MCF 10A (cell line): Measurements from ENCODE around the gene OLFML2A. TPM values are rescaled to one million over a fixed set of nuclear protein-coding genes. Genes with fewer than 3 reads are reported as not detected.

Experiments used
- BruUV-seq: library from RNA; stranded (reverse); fragments of 400-500 nt; replicated peaks from 2 replicates; lab custom pipeline; 2021; lab: Mats Ljungman, UMichigan
- CTCF ChIA-PET: fragments of 300-600 bp; sonication (Branson Sonifier 250); formaldehyde crosslinking; extraction: SDS; loops from one replicate; lab custom pipeline; 2021; ENCODE audit warnings: antibody characterized with exemption, inconsistent platforms; lab: Yijun Ruan, JAX
- POLR2A ChIA-PET: fragments of 300-600, 350-650 bp; sonication (Branson Sonifier 250); formaldehyde crosslinking; extraction: SDS; loops from one replicate; lab custom pipeline; 2020; ENCODE audit warnings: antibody characterized with exemption, inconsistent platforms; lab: Yijun Ruan, JAX
- DNase-seq: peaks from one replicate; pipeline ENCODE4 v3.0.0-alpha.2; 2018; ENCODE audit not compliant: unreplicated experiment
- H3K27ac Mint-ChIP-seq: one replicate; pipeline ENCODE4 v1.8.0; 2022; ENCODE audit warnings: mild to moderate bottlenecking, low read depth, mixed read lengths; ENCODE audit not compliant: unreplicated experiment
- H3K27me3 Mint-ChIP-seq: one replicate; pipeline ENCODE4 v1.8.0; 2022; ENCODE audit warnings: mixed read lengths; ENCODE audit not compliant: insufficient read depth, unreplicated experiment
- H3K36me3 Mint-ChIP-seq: one replicate; pipeline ENCODE4 v1.8.0; 2022; ENCODE audit warnings: mild to moderate bottlenecking, moderate library complexity, mixed read lengths; ENCODE audit not compliant: insufficient read depth, unreplicated experiment
- H3K4me1 Mint-ChIP-seq: one replicate; pipeline ENCODE4 v1.8.0; 2022; ENCODE audit warnings: mixed read lengths; ENCODE audit not compliant: insufficient read depth, unreplicated experiment
- H3K4me3 Mint-ChIP-seq: one replicate; pipeline ENCODE4 v1.8.0; 2022; ENCODE audit warnings: mild to moderate bottlenecking, moderate library complexity, mixed read lengths; ENCODE audit not compliant: unreplicated experiment
- H3K9me3 Mint-ChIP-seq: one replicate; pipeline ENCODE4 v1.8.0; 2022; ENCODE audit warnings: mixed read lengths; ENCODE audit not compliant: unreplicated experiment
- CTCF ChIP-seq: fragments of 200-600 bp; IDR thresholded peaks from one replicate; pipeline ENCODE4 v1.8.0; 2022; ENCODE audit warnings: antibody characterized with exemption, mild to moderate bottlenecking; ENCODE audit not compliant: unreplicated experiment
- intact Hi-C: fragments of 100-400 bp; cut with micrococcal nuclease; formaldehyde crosslinking; loops from 2 replicates; pipeline ENCODE4 v1.14.1; 2022
- total RNA-seq: library from RNA; stranded (reverse); gene quantifications from 2 replicates; pipeline ENCODE4 v1.2.3, GENCODE V29; 2022

Gene OLFML2A
- total RNA-seq, 1 experiment from 2014 or later = 0.21 TPM

- H3K4me1 Mint-ChIP-seq = peaks cover 5% of the 10 kb centered on the region
- no peaks in the 10 kb centered on the region for H3K36me3 Mint-ChIP-seq
- intact Hi-C loops = no loop called here
- no peak for DNase-seq
- no peak for TF ChIP-seq CTCF
- no peak overlapping the region for H3K4me3 Mint-ChIP-seq
- H3K27ac Mint-ChIP-seq = no peak overlapping the region
- no peaks in the 10 kb centered on the region for H3K9me3 Mint-ChIP-seq
- no TSS peak for BruUV-seq
- ChIA-PET POLR2A (interaction anchor here (0.6 to 2.1 kb wide), 2 partner anchors 55 to 486 kb away, joined by 3 to 5 read pairs; no protein-coding TSS in a partner anchor), CTCF (interaction anchor here (0.6 to 6.7 kb wide), 9 partner anchors 12 to 245 kb away, joined by 3 to 64 read pairs (median 5); partner anchors contain the start of gene WDR38)
- H3K27me3 Mint-ChIP-seq = no peaks in the 10 kb centered on the region
Measured at GRCh38 chr9:124797343-124798103, 20.6 kb downstream of the OLFML2A start.

- intact Hi-C loops = no loop called here
- no peaks in the 10 kb centered on the region for H3K9me3 Mint-ChIP-seq
Measured at GRCh38 chr9:124799274-124800006, 22.5 kb downstream of the OLFML2A start.

GRCh38 chr9:124800306-124801259, 23.6 kb downstream of the OLFML2A start:
- Mint-ChIP-seq H3K27ac (no peak overlapping the region), H3K27me3 (no peaks in the 10 kb centered on the region), H3K36me3 (no peaks in the 10 kb centered on the region), H3K9me3 (no peaks in the 10 kb centered on the region), H3K4me1 (no peaks in the 10 kb centered on the region), H3K4me3 (no peak overlapping the region)
- ChIA-PET CTCF (interaction anchor here (1.2 to 2.3 kb wide), 7 partner anchors 18 to 56 kb away, joined by 3 to 29 read pairs (median 4); partner anchors contain the start of genes OLFML2A and WDR38), POLR2A (interaction anchor here (1.1 kb wide), 1 partner anchor 14 kb away, joined by 3 read pairs; no protein-coding TSS in a partner anchor)
- peak; percentile 45 for DNase-seq
- BruUV-seq = no TSS peak
- no peak for TF ChIP-seq CTCF
- intact Hi-C loops = no loop called here

More at GRCh38 chr9:124799274-124800006, 22.5 kb downstream of the OLFML2A start:
- Mint-ChIP-seq H3K27me3 (no peaks in the 10 kb centered on the region), H3K36me3 (no peaks in the 10 kb centered on the region), H3K4me3 (no peak overlapping the region), H3K4me1 (no peaks in the 10 kb centered on the region), H3K27ac (no peak overlapping the region)
- no peak for DNase-seq
- no peak for TF ChIP-seq CTCF
- ChIA-PET CTCF (interaction anchor here (0.7 to 2.3 kb wide), 11 partner anchors 17 to 57 kb away, joined by 3 to 29 read pairs (median 4); partner anchors contain the start of genes OLFML2A and WDR38), POLR2A (interaction anchor here (0.8 to 1.1 kb wide), 2 partner anchors 15 to 19 kb away, joined by 3 read pairs; no protein-coding TSS in a partner anchor)
- BruUV-seq = no TSS peak
